Measurements from ENCODE around the gene STK11.

STK11 gene

GRCh38 chr19:1226522-1227303 is 21.1 kb downstream of the STK11 start:
- DNase-seq = no peak

- no peak for DNase-seq
Measured at GRCh38 chr19:1227304-1228054, 21.9 kb downstream of the STK11 start.

- DNase-seq = no peak
Measured at GRCh38 chr19:1228161-1228957, 22.8 kb downstream of the STK11 start.

- no peak for DNase-seq
Measured at GRCh38 chr19:1229056-1229923, 23.7 kb downstream of the STK11 start.

- DNase-seq = no peak
Measured at GRCh38 chr19:1229924-1230782, 24.6 kb downstream of the STK11 start.

- DNase-seq = no peak
Measured at GRCh38 chr19:1230783-1231489, 25.4 kb downstream of the STK11 start.

- no peak for DNase-seq
Measured at GRCh38 chr19:1231729-1232637, 26.4 kb downstream of the STK11 start.

- DNase-seq = no peak
Measured at GRCh38 chr19:1232652-1233072, 27.1 kb downstream of the STK11 start.

- no peak for DNase-seq
Measured at GRCh38 chr19:1233115-1233667, 27.6 kb downstream of the STK11 start.

GRCh38 chr19:1234051-1234954 is 28.7 kb downstream of the STK11 start:
- no peak for DNase-seq

GRCh38 chr19:1234955-1235380 is 29.4 kb downstream of the STK11 start:
- DNase-seq = no peak

GRCh38 chr19:1235625-1236538 is 30.3 kb downstream of the STK11 start:
- no peak for DNase-seq

- no peak for DNase-seq
Measured at GRCh38 chr19:1236576-1236975, 31.0 kb downstream of the STK11 start.

- DNase-seq = no peak
Measured at GRCh38 chr19:1237027-1237659, 31.6 kb downstream of the STK11 start.

GRCh38 chr19:1237754-1238368 is 32.3 kb downstream of the STK11 start, which contains the start of gene CBARP:
Gene CBARP, minus strand, starts transcription at chr19:1238005. Its CDS starts 1,905 bp downstream, at chr19:1236100.
- no peak for DNase-seq

All from NCI-H1417 treated with DMSO at 0.1 percent for 48 hours (cell line).